B cell (primary cell): ENCODE results near the gene ZSCAN21. TPM values are rescaled to one million over a fixed set of nuclear protein-coding genes. Genes with fewer than 3 reads are reported as not detected.

Experiments used
- ATAC-seq: fragments of 200-7000 bp; cut with Tn5 transposase; one replicate; pipeline ENCODE4 v1.10.0; 2021; ENCODE audit warnings: low read depth, mild to moderate bottlenecking, moderate number of reproducible peaks, moderate library complexity
- CTCF ChIA-PET: fragments of 350-600 bp; sonication (Branson Sonifier 250); formaldehyde crosslinking; loops from one replicate; lab custom pipeline; 2021; ENCODE audit warnings: antibody characterized with exemption, inconsistent platforms; lab: Charles Lee
- POLR2A ChIA-PET: fragments of 350-600 bp; sonication (Branson Sonifier 250); formaldehyde crosslinking; loops from one replicate; lab custom pipeline; 2021; ENCODE audit warnings: antibody characterized with exemption; lab: Charles Lee
- DNase-seq: peaks from one replicate; pipeline ENCODE4 v3.0.0; 2013
- H2AFZ ChIP-seq: 2 replicates; pipeline ENCODE4 v1.6.1; 2012; ENCODE audit warnings: mild to moderate bottlenecking, low read depth, low read length; ENCODE audit not compliant: insufficient read depth, poor library complexity, severe bottlenecking
- H3K27ac ChIP-seq, 2 donors: 1 replicate in 1 of 2; 2 replicates in 1 of 2; pipeline ENCODE4 v1.5.1; 2012 to 2013; ENCODE audit warnings: low read length in 2 of 2, mild to moderate bottlenecking in 2 of 2, moderate library complexity in 1 of 2
- H3K27me3 ChIP-seq, 4 experiments: fragments of 200-600 bp in 1 of 4; sonication (generic) in 1 of 4; replicated peaks in 1 of 4; 1 replicate in 2 of 4; 2 replicates in 2 of 4; pipeline versions ENCODE4 v1.6.1 to v1.7.0; 2013 to 2016; ENCODE audit warnings: low read length in 3 of 4, mild to moderate bottlenecking in 2 of 4, mixed read lengths in 1 of 4, moderate library complexity in 1 of 4; ENCODE audit not compliant: insufficient read depth in 4 of 4, control insufficient read depth in 3 of 4; ENCODE audit errors: control extremely low read depth in 1 of 4
- H3K36me3 ChIP-seq, 2 experiments: replicated peaks in 1 of 2; 1 replicate in 1 of 2; 2 replicates in 1 of 2; pipeline versions ENCODE4 v1.6.1 to v1.7.1; 2013; ENCODE audit warnings: low read length in 1 of 2; ENCODE audit not compliant: insufficient read depth in 2 of 2, control insufficient read depth in 1 of 2; ENCODE audit errors: control extremely low read depth in 1 of 2, extremely low read depth in 1 of 2
- H3K4me1 ChIP-seq, 2 donors: fragments of 200-600 bp in 1 of 2; sonication (generic) in 1 of 2; 1 replicate in 1 of 2; 2 replicates in 1 of 2; pipeline versions ENCODE4 v1.5.1 to v1.6.1; 2013 to 2017; ENCODE audit warnings: low read length in 2 of 2; ENCODE audit not compliant: control insufficient read depth in 2 of 2, insufficient read depth in 2 of 2
- H3K4me2 ChIP-seq: replicated peaks from 2 replicates; pipeline ENCODE3; 2012; ENCODE audit warnings: mild to moderate bottlenecking, low read depth, low read length; ENCODE audit not compliant: poor library complexity, severe bottlenecking
- H3K4me3 ChIP-seq, 5 experiments: fragments of 200-600 bp in 1 of 5; sonication (generic) in 1 of 5; 1 replicate in 3 of 5; 2 replicates in 2 of 5; pipeline versions ENCODE4 v1.5.1 to v1.7.0; 2011 to 2016; ENCODE audit warnings: low read length in 4 of 5, mild to moderate bottlenecking in 4 of 5, low read depth in 2 of 5, control low read depth in 1 of 5, moderate library complexity in 1 of 5; ENCODE audit not compliant: insufficient read depth in 1 of 5; ENCODE audit errors: control extremely low read depth in 1 of 5, extremely low read depth in 1 of 5
- H3K79me2 ChIP-seq: fragments of 200-600 bp; sonication (generic); one replicate; pipeline ENCODE4 v1.6.0; 2016; ENCODE audit warnings: low read length; ENCODE audit not compliant: control insufficient read depth, insufficient read depth
- H3K9ac ChIP-seq: fragments of 200-600 bp; sonication (generic); 2 replicates; pipeline ENCODE4 v1.6.1; 2017; ENCODE audit warnings: mild to moderate bottlenecking, low read length, moderate library complexity
- H3K9me3 ChIP-seq, 3 donors: one replicate each; pipeline versions ENCODE4 v1.6.1 to v1.7.1; 2013; ENCODE audit warnings: low read length in 2 of 3; ENCODE audit not compliant: control insufficient read depth in 2 of 3, insufficient read depth in 1 of 3; ENCODE audit errors: control extremely low read depth in 1 of 3
- H4K20me1 ChIP-seq: 2 replicates; pipeline ENCODE4 v1.6.0; 2012; ENCODE audit warnings: mild to moderate bottlenecking, low read length; ENCODE audit not compliant: insufficient read depth, control insufficient read depth, poor library complexity, severe bottlenecking
- H3K27ac Mint-ChIP-seq: one replicate; pipeline ENCODE4 v1.8.0; 2021; ENCODE audit warnings: mixed read lengths
- H3K27me3 Mint-ChIP-seq: one replicate; pipeline ENCODE4 v1.8.0; 2021; ENCODE audit warnings: mixed read lengths
- H3K4me1 Mint-ChIP-seq: one replicate; pipeline ENCODE4 v1.8.0; 2021; ENCODE audit warnings: mixed read lengths
- H3K4me3 Mint-ChIP-seq: one replicate; pipeline ENCODE4 v1.8.0; 2021; ENCODE audit warnings: mixed read lengths
- H3K9me3 Mint-ChIP-seq: one replicate; pipeline ENCODE4 v1.8.0; 2022; ENCODE audit warnings: mixed read lengths; ENCODE audit not compliant: insufficient read depth
- CTCF ChIP-seq: fragments of 200-600 bp; IDR thresholded peaks from one replicate; pipeline ENCODE4 v1.8.0; 2022; ENCODE audit warnings: antibody characterized with exemption, mild to moderate bottlenecking
- EZH2 ChIP-seq: IDR thresholded peaks from 2 replicates; pipeline ENCODE4 v1.6.1; 2012; ENCODE audit warnings: borderline replicate concordance, low read depth, mild to moderate bottlenecking, moderate library complexity, low read length; ENCODE audit not compliant: insufficient read depth, poor library complexity, severe bottlenecking
- WGBS: methylation state at CpG from one replicate; pipeline ENCODE4 v1.1.5; 2013; ENCODE audit warnings: missing lambda C conversion rate; ENCODE audit not compliant: insufficient coverage; 5-methylcytosine and 5-hydroxymethylcytosine counted together
- intact Hi-C: fragments of 100-400 bp; cut with micrococcal nuclease; formaldehyde crosslinking; loops from one replicate; pipeline ENCODE4 v1.10.0; 2022
- polyA plus RNA-seq: library from polyadenylated mRNA; depleted of rRNA; stranded (reverse); fragments of >200 nt; gene quantifications from 2 replicates; pipeline ENCODE4 v1.2.3, GENCODE V29; 2012
- total RNA-seq, 2 donors: library from RNA; stranded (reverse); fragments of 120-200 nt in 1 of 2; gene quantifications; 1 replicate in 1 of 2; 2 replicates in 1 of 2; pipeline versions ENCODE4 v1.2.3 to v1.2.4, GENCODE V29; 2013 to 2022

ZSCAN21 gene
- total and polyA plus RNA-seq, 2 donors (not counting 1 experiment from before 2014, with no cell fraction given) = 6.7 to 13.2 TPM

GRCh38 chr7:100033526-100033925 is 16.0 kb upstream of the ZSCAN21 start:
- Mint-ChIP-seq H3K4me1 (no peaks in the 10 kb centered on the region), H3K9me3 (no peaks in the 10 kb centered on the region), H3K27me3 (no peaks in the 10 kb centered on the region), H3K27ac (no peak overlapping the region), H3K4me3 (no peak overlapping the region)
- Histone ChIP-seq H3K27me3 (no peaks in the 10 kb centered on the region), H4K20me1 (no peaks in the 10 kb centered on the region), H3K4me2 (no peak overlapping the region), H3K9me3 (no peaks in the 10 kb centered on the region), H3K27ac (no peak overlapping the region), H3K79me2 (no peaks in the 10 kb centered on the region), H3K36me3 (peaks cover 18 to 47% of the 10 kb centered on the region in 2 experiments), H3K4me3 (no peak overlapping the region), H2AFZ (no peak overlapping the region), H3K4me1 (no peaks in the 10 kb centered on the region), H3K9ac (no peak overlapping the region)
- no peak for ATAC-seq
- intact Hi-C loops = no loop called here
- no peak for TF ChIP-seq CTCF
- TF ChIP-seq EZH2 = no peak
- CTCF ChIA-PET = interaction anchor here (1.0 kb wide), 1 partner anchor 12 kb away, joined by 3 read pairs; no protein-coding TSS in a partner anchor
- POLR2A ChIA-PET = interaction anchor here (0.6 kb wide), 1 partner anchor 31 kb away, joined by 4 read pairs; no protein-coding TSS in a partner anchor
- no peak for DNase-seq
- no CpG with 5 or more reads among the region's 6 CpGs for WGBS

GRCh38 chr7:100034871-100035510 is 14.6 kb upstream of the ZSCAN21 start:
- no peak overlapping the region for H3K4me3 ChIP-seq
- H3K9ac ChIP-seq = no peak overlapping the region
- no peaks in the 10 kb centered on the region for H3K27me3 ChIP-seq
- no peaks in the 10 kb centered on the region for H3K27me3 Mint-ChIP-seq
- no peaks in the 10 kb centered on the region for H3K9me3 Mint-ChIP-seq
- DNase-seq (no peak), ATAC-seq (no peak)
- no peaks in the 10 kb centered on the region for H3K4me1 ChIP-seq
- 99% methylated on average over 6 of the region's 8 CpGs for WGBS
- CTCF ChIA-PET = no interaction called here
- H3K79me2 ChIP-seq = no peaks in the 10 kb centered on the region
- H3K27ac Mint-ChIP-seq = no peak overlapping the region
- no peaks in the 10 kb centered on the region for H3K9me3 ChIP-seq
- TF ChIP-seq EZH2 (no peak), CTCF (no peak)
- no peak overlapping the region for H3K4me2 ChIP-seq
- H4K20me1 ChIP-seq = no peaks in the 10 kb centered on the region
- no peak overlapping the region for H3K4me3 Mint-ChIP-seq
- peaks cover 18 to 44% of the 10 kb centered on the region in 2 experiments for H3K36me3 ChIP-seq
- H3K4me1 Mint-ChIP-seq = no peaks in the 10 kb centered on the region
- POLR2A ChIA-PET = no interaction called here
- no peak overlapping the region for H3K27ac ChIP-seq
- H2AFZ ChIP-seq = no peak overlapping the region
- intact Hi-C loops = no loop called here
